ENCODE measurements around the gene ZDHHC7. TPM values are rescaled to one million over a fixed set of nuclear protein-coding genes. Genes with fewer than 3 reads are reported as not detected.

Gene ZDHHC7
- total RNA-seq, 6 donors from 2014 or later: 77.4 to 112 (median 92.7) TPM

- H3K27ac ChIP-seq: peak overlapping the region; percentile 82 to 86 (median 83)
- peak overlapping the region in 1 of 4 donors; percentile 10 for H3K4me3 ChIP-seq
- DNase-seq: no peak
- no peak for ATAC-seq (ENCODE audit: low FRiP score in 2 of 2)
- no peaks in the 10 kb centered on the region for H3K9me3 ChIP-seq
- peaks cover 0 to 7% (median 1%) of the 10 kb centered on the region in 4 donors for H3K36me3 ChIP-seq
- TF ChIP-seq POLR2A (IDR thresholded peaks at IDR 0.05) (no peak), EP300 (IDR thresholded peaks at IDR 0.05) (no peak), POLR2AphosphoS5 (IDR thresholded peaks at IDR 0.05) (no peak), CTCF (IDR thresholded peaks at IDR 0.05) (no peak)
- 84 to 85% methylated on average over 13 of the region's 13 CpGs for WGBS, 2 donors
- peaks cover 86 to 99% (median 96%) of the 10 kb centered on the region in 4 donors for H3K4me1 ChIP-seq
- no peaks in the 10 kb centered on the region for H3K27me3 ChIP-seq
Measured at GRCh38 chr16:85003076-85003475, 8.3 kb downstream of the ZDHHC7 start.

GRCh38 chr16:85002608-85003007 is 8.7 kb downstream of the ZDHHC7 start:
- Histone ChIP-seq H3K27ac (peak overlapping the region; percentile 82 to 86 (median 83)), H3K36me3 (peaks cover 0 to 7% (median 1%) of the 10 kb centered on the region in 4 donors), H3K9me3 (no peaks in the 10 kb centered on the region), H3K4me1 (peaks cover 82 to 97% (median 91%) of the 10 kb centered on the region in 4 donors), H3K27me3 (no peaks in the 10 kb centered on the region), H3K4me3 (peak overlapping the region in 1 of 4 donors; percentile 10)
- WGBS, 2 donors: 61 to 67% methylated on average over 12 of the region's 12 CpGs
- DNase-seq (peak; percentile 57 to 80), ATAC-seq (ENCODE audit: low FRiP score in 2 of 2) (peak in 1 of 2 donors; percentile 74)
- TF ChIP-seq POLR2AphosphoS5 (IDR thresholded peaks at IDR 0.05) (no peak), EP300 (IDR thresholded peaks at IDR 0.05) (no peak), CTCF (IDR thresholded peaks at IDR 0.05) (no peak), POLR2A (IDR thresholded peaks at IDR 0.05) (peak in 1 of 4 donors; percentile 46)

GRCh38 chr16:85002099-85002541 is 9.2 kb downstream of the ZDHHC7 start:
- WGBS, 2 donors: 59 to 62% methylated on average over 10 of the region's 10 CpGs
- H3K27ac ChIP-seq: peak overlapping the region; percentile 82 to 86 (median 83)
- H3K4me3 ChIP-seq: no peak overlapping the region
- no peaks in the 10 kb centered on the region for H3K9me3 ChIP-seq
- no peak for TF ChIP-seq POLR2A (IDR thresholded peaks at IDR 0.05)
- TF ChIP-seq CTCF (IDR thresholded peaks at IDR 0.05): no peak
- TF ChIP-seq EP300 (IDR thresholded peaks at IDR 0.05): no peak
- TF ChIP-seq POLR2AphosphoS5 (IDR thresholded peaks at IDR 0.05): no peak
- peaks cover 82 to 96% (median 87%) of the 10 kb centered on the region in 4 donors for H3K4me1 ChIP-seq
- no peak for DNase-seq
- no peaks in the 10 kb centered on the region for H3K27me3 ChIP-seq
- peaks cover 0 to 7% (median 1%) of the 10 kb centered on the region in 4 donors for H3K36me3 ChIP-seq
- ATAC-seq (ENCODE audit: low FRiP score in 2 of 2): peak in 1 of 2 donors; percentile 6

GRCh38 chr16:84999857-85000480 is 11.4 kb downstream of the ZDHHC7 start:
- DNase-seq (no peak), ATAC-seq (ENCODE audit: low FRiP score in 2 of 2) (no peak)
- Histone ChIP-seq H3K4me1 (peaks cover 80 to 95% (median 87%) of the 10 kb centered on the region in 4 donors), H3K27ac (peak overlapping the region; percentile 50 to 84 (median 81)), H3K4me3 (no peak overlapping the region), H3K27me3 (no peaks in the 10 kb centered on the region), H3K36me3 (peaks cover 0 to 14% (median 3%) of the 10 kb centered on the region in 4 donors), H3K9me3 (no peaks in the 10 kb centered on the region)
- TF ChIP-seq CTCF (IDR thresholded peaks at IDR 0.05): no peak
- TF ChIP-seq POLR2AphosphoS5 (IDR thresholded peaks at IDR 0.05): no peak
- TF ChIP-seq EP300 (IDR thresholded peaks at IDR 0.05): no peak
- TF ChIP-seq POLR2A (IDR thresholded peaks at IDR 0.05): no peak
- 77 to 78% methylated on average over 11 of the region's 11 CpGs for WGBS, 2 donors

Data from upper lobe of left lung (tissue), 6 donors.